ENCODE results near the gene TAP2.

Gene TAP2

GRCh38 chr6:32882879-32883250, 44.3 kb upstream of the TAP2 start:
- no peak for TF ChIP-seq ZBTB7A (IDR thresholded peaks at IDR 0.05; ENCODE audit: low read depth)

GRCh38 chr6:32879691-32880090, 41.2 kb upstream of the TAP2 start:
- no peak for TF ChIP-seq USF1 (IDR thresholded peaks at IDR 0.05)
- no peak for TF ChIP-seq CREB1 (IDR thresholded peaks at IDR 0.05; ENCODE audit: low read depth)
- TF ChIP-seq EGR1 (IDR thresholded peaks at IDR 0.05): no peak
- no peak for TF ChIP-seq MAX (IDR thresholded peaks at IDR 0.05)
- no peak for TF ChIP-seq EP300 (IDR thresholded peaks at IDR 0.05; ENCODE audit: borderline replicate concordance)
- TF ChIP-seq REST (IDR thresholded peaks at IDR 0.05; ENCODE audit: low read depth): no peak
- no peak for TF ChIP-seq TAF1 (IDR thresholded peaks at IDR 0.05; ENCODE audit: low read depth)
- no peak for TF ChIP-seq NFIC (IDR thresholded peaks at IDR 0.05)
- no peak for TF ChIP-seq TEAD4 (IDR thresholded peaks at IDR 0.05)

- TF ChIP-seq TCF12 (IDR thresholded peaks at IDR 0.05; ENCODE audit: low read depth) (no peak), REST (IDR thresholded peaks at IDR 0.05; ENCODE audit: low read depth) (no peak), USF1 (IDR thresholded peaks at IDR 0.05) (no peak)
Measured at GRCh38 chr6:32876603-32877002, 38.1 kb upstream of the TAP2 start.

- TF ChIP-seq CEBPB (IDR thresholded peaks at IDR 0.05): no peak
- peak; percentile 90 for TF ChIP-seq RAD21 (IDR thresholded peaks at IDR 0.05; ENCODE audit: low read depth)
Measured at GRCh38 chr6:32868257-32868788, 29.8 kb upstream of the TAP2 start.

- TF ChIP-seq EGR1 (IDR thresholded peaks at IDR 0.05) (no peak), NFIC (IDR thresholded peaks at IDR 0.05) (no peak), RAD21 (IDR thresholded peaks at IDR 0.05; ENCODE audit: low read depth) (no peak), CREB1 (IDR thresholded peaks at IDR 0.05; ENCODE audit: low read depth) (no peak)
Measured at GRCh38 chr6:32867554-32868256, 29.2 kb upstream of the TAP2 start.

- TF ChIP-seq FOXM1 (IDR thresholded peaks at IDR 0.05; ENCODE audit: borderline replicate concordance, low read depth) (no peak), EGR1 (IDR thresholded peaks at IDR 0.05) (no peak), MAX (IDR thresholded peaks at IDR 0.05) (no peak), NFIC (IDR thresholded peaks at IDR 0.05) (no peak), YY1 (IDR thresholded peaks at IDR 0.05; ENCODE audit: low read depth) (no peak), RAD21 (IDR thresholded peaks at IDR 0.05; ENCODE audit: low read depth) (no peak), TCF12 (IDR thresholded peaks at IDR 0.05; ENCODE audit: low read depth) (no peak), EP300 (IDR thresholded peaks at IDR 0.05; ENCODE audit: borderline replicate concordance) (no peak), TAF1 (IDR thresholded peaks at IDR 0.05; ENCODE audit: low read depth) (no peak), REST (IDR thresholded peaks at IDR 0.05; ENCODE audit: low read depth) (no peak), TEAD4 (IDR thresholded peaks at IDR 0.05) (no peak), USF1 (IDR thresholded peaks at IDR 0.05) (no peak), CEBPB (IDR thresholded peaks at IDR 0.05) (no peak), ZBTB7A (IDR thresholded peaks at IDR 0.05; ENCODE audit: low read depth) (no peak), CREB1 (IDR thresholded peaks at IDR 0.05; ENCODE audit: low read depth) (no peak)
Measured at GRCh38 chr6:32867022-32867477, 28.5 kb upstream of the TAP2 start.
